Stimulated activated naive B cell treated with anti-CD40 and anti-IgM and Interleukin-4, amounts not matched to agents 10 μg/mL and 1 μg/mL and 100 μg/mL, for 72 hours (primary cell): Measurements from ENCODE around the gene FUT7.

ENCODE experiments used
- ATAC-seq, 2 donors: fragments of 150-1000 bp; cut with Tn5 transposase; replicated peaks; 2 replicates each; pipeline ENCODE4 v1.10.0; 2021; ENCODE audit warnings: moderate library complexity in 1 of 2
- DNase-seq: peaks from one replicate; pipeline ENCODE4 v3.0.0; 2021
- H3K27ac Mint-ChIP-seq: one replicate; pipeline ENCODE4 v1.8.0; 2022; ENCODE audit warnings: mild to moderate bottlenecking, mixed read lengths
- H3K27me3 Mint-ChIP-seq, 2 donors: one replicate each; pipeline ENCODE4 v1.8.0; 2022; ENCODE audit warnings: mixed read lengths in 2 of 2
- H3K36me3 Mint-ChIP-seq, 2 donors: one replicate each; pipeline ENCODE4 v1.8.0; 2022; ENCODE audit warnings: mixed read lengths in 2 of 2, mild to moderate bottlenecking in 1 of 2
- H3K4me1 Mint-ChIP-seq, 2 donors: one replicate each; pipeline ENCODE4 v1.8.0; 2022; ENCODE audit warnings: mixed read lengths in 2 of 2, mild to moderate bottlenecking in 1 of 2
- H3K4me3 Mint-ChIP-seq, 2 donors: one replicate each; pipeline ENCODE4 v1.8.0; 2022; ENCODE audit warnings: mild to moderate bottlenecking in 2 of 2, mixed read lengths in 2 of 2, moderate library complexity in 1 of 2
- H3K9me3 Mint-ChIP-seq, 2 donors: one replicate each; pipeline ENCODE4 v1.8.0; 2022; ENCODE audit warnings: mixed read lengths in 2 of 2, mild to moderate bottlenecking in 1 of 2

The FUT7 gene

GRCh38 chr9:136980669-136981478 lies 51.0 kb downstream of the FUT7 start:
- Mint-ChIP-seq H3K27ac (no peak overlapping the region), H3K36me3 (peaks cover 0 to 4% of the 10 kb centered on the region in 2 donors), H3K4me1 (peaks cover 0 to 7% of the 10 kb centered on the region in 2 donors), H3K4me3 (no peak overlapping the region), H3K27me3 (peaks cover 41 to 82% of the 10 kb centered on the region in 2 donors), H3K9me3 (no peaks in the 10 kb centered on the region)
- ATAC-seq (no peak), DNase-seq (no peak)
